ENCODE measurements around the gene KDM5C. TPM values are rescaled to one million over a fixed set of nuclear protein-coding genes. Genes with fewer than 3 reads are reported as not detected.

The KDM5C gene
- total RNA-seq: 100 to 1,000 TPM in 1 of 2 donors, 10 to 100 TPM in 1; 57.4 to 101 TPM

DNA sequence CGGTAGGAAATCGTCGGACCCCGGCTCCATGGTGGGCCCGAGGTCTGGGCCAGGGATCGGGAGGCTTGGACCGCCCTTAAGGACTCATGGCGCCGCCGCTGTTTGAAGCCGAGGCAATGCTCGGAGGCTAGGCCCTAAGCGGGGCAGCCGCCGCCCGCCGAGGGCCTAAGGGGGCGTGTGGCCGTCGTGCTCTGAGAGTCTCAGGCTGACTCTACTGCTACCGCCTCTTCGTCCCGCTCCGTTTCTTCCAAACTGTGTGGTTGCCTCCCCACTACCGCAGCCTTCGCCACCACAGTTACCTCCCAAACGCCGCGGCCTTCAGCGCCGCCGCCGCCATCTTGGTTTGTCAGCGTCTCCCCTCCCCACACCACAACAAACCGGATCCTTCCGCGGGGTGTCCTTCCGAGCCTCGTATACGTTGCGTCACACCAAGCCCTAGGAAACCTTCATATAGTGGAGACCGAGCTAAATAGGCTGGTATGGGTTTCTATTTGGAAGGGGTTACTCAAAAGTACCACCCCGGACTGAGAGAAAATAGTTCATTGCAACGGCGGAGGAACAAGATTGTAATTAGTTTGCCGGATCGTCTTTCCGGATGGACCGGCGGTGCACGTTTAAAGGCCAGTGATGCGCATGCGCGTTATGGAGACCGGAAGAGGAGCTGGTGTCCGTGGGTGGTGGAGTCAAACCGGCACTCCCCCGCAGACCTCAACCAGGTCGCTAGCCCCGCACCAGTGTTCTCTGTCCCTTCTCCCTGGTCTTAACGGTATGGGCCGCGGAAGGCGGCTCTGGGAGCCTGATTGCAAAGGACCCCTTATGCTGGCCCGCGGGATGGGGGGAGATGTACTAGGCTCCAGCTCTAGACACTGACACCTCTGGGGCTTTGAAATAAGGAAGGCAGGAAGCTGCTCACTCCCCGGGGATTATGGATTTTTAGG is at the start of gene KDM5C:
Gene KDM5C, minus strand, starts transcription at position 348 of the 938 bp plus-strand sequence. Its CDS starts 318 bp downstream, at position 30.
- Histone ChIP-seq H3K36me3 (peaks cover 2% of the 10 kb centered on the region), H3K9me3 (no peaks in the 10 kb centered on the region), H3K27me3 (replicated peaks; ENCODE audit: insufficient read depth) (no peaks in the 10 kb centered on the region), H3K27ac (peak within 1 kb of the TSS; percentile 73 to 86), H3K4me3 (peak within 1 kb of the TSS; percentile 81), H3K4me1 (ENCODE audit: control insufficient read depth in 1 of 2, low read depth in 2 of 2) (peaks cover 6 to 25% of the 10 kb centered on the region in 2 donors)
- ATAC-seq (ENCODE audit: insufficient number of reproducible peaks, low FRiP score, low read depth) (peak; percentile 94), DNase-seq (ENCODE audit: low spot score) (peak; percentile 41)
- TF ChIP-seq, protein P1, sequence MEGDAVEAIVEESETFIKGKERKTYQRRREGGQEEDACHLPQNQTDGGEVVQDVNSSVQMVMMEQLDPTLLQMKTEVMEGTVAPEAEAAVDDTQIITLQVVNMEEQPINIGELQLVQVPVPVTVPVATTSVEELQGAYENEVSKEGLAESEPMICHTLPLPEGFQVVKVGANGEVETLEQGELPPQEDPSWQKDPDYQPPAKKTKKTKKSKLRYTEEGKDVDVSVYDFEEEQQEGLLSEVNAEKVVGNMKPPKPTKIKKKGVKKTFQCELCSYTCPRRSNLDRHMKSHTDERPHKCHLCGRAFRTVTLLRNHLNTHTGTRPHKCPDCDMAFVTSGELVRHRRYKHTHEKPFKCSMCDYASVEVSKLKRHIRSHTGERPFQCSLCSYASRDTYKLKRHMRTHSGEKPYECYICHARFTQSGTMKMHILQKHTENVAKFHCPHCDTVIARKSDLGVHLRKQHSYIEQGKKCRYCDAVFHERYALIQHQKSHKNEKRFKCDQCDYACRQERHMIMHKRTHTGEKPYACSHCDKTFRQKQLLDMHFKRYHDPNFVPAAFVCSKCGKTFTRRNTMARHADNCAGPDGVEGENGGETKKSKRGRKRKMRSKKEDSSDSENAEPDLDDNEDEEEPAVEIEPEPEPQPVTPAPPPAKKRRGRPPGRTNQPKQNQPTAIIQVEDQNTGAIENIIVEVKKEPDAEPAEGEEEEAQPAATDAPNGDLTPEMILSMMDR (IDR thresholded peaks at IDR 0.05): no peak

DNA sequence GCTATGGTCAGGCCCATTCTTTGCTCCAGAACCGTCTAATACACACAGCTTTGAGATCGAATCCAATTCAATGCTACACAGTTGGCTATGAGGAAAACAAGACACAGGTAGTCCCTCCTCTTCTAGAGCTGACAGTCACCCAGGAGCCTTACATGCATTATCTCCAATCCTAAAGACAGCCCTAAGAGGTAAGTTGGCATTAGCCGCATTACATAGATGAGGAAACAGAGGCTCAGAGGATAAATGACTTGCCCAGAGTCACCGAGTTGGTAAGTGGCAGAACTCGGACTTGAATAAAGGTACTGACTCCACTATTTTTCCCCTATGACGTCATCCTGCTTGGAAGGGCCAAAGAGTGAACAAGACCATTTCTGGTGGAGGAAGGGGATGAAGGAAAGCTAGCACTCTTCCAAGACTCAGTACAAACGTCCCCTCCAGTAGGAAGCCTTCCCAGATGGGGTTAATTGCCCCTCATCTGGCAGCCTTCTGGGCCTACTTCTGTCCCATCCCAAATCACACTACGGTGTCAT is 47.9 kb upstream of the KDM5C start:
- H3K4me1 ChIP-seq (ENCODE audit: control insufficient read depth in 1 of 2, low read depth in 2 of 2): no peaks in the 10 kb centered on the region
- TF ChIP-seq, protein P1 (IDR thresholded peaks at IDR 0.05): no peak
- no peak overlapping the region for H3K27ac ChIP-seq
- no peaks in the 10 kb centered on the region for H3K9me3 ChIP-seq
- H3K4me3 ChIP-seq: no peak overlapping the region
- no peaks in the 10 kb centered on the region for H3K27me3 ChIP-seq (replicated peaks; ENCODE audit: insufficient read depth)
- ATAC-seq (ENCODE audit: insufficient number of reproducible peaks, low FRiP score, low read depth) (no peak), DNase-seq (ENCODE audit: low spot score) (no peak)
- no peaks in the 10 kb centered on the region for H3K36me3 ChIP-seq

DNA sequence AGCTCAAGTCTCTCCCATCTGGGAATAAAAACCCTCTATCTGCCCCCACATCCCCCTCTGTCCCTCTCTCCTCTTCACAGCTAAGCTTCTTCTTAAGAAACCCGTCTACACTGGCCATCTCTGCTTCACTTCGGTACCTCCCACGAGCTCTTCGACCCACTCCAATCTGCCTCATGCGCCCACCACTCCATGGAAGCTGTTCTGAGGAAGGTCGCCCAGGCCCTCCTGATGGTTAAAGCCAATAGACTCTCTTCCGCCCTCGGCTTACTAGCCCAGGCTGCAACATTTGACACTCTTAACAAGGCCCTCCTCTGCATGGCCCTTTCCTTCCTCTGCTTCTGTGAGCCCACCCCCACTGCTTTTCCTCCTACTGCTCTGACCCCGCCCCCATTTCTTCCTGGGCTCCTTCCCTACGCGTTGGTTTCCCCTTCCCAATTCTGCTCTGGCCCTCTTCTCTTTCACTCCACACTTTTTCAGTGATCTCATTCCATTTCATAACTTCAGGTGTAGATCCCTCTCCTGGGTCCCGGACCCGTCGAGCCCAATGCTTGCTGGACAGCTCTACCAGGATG is 44.6 kb upstream of the KDM5C start:
- Histone ChIP-seq H3K4me3 (no peak overlapping the region), H3K27me3 (replicated peaks; ENCODE audit: insufficient read depth) (no peaks in the 10 kb centered on the region), H3K27ac (no peak overlapping the region), H3K4me1 (ENCODE audit: control insufficient read depth in 1 of 2, low read depth in 2 of 2) (no peaks in the 10 kb centered on the region), H3K9me3 (no peaks in the 10 kb centered on the region), H3K36me3 (no peaks in the 10 kb centered on the region)
- TF ChIP-seq, protein P1 (IDR thresholded peaks at IDR 0.05): no peak
- no peak for ATAC-seq (ENCODE audit: insufficient number of reproducible peaks, low FRiP score, low read depth)
- DNase-seq (ENCODE audit: low spot score): no peak

DNA sequence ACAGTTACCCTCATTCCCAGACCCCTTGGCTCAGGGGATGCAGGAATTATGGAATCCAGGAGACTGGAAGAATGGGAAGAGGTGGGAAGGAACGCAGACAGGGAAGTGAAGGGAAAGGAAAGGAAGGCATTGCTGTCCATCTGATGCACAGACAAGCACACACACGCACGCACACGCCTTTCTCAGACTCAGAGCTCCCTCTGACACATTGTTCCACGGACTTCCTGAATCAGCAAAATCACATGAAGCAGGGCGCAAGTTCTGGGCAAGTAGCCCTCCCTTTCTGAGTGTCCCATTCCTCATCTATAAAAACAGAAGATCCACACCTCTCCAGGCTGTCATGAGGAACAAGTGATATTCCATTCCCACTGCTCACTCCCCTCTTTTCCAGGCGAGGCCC is 43.2 kb upstream of the KDM5C start:
- Histone ChIP-seq H3K4me1 (ENCODE audit: control insufficient read depth in 1 of 2, low read depth in 2 of 2) (no peaks in the 10 kb centered on the region), H3K27me3 (replicated peaks; ENCODE audit: insufficient read depth) (no peaks in the 10 kb centered on the region), H3K4me3 (no peak overlapping the region), H3K9me3 (no peaks in the 10 kb centered on the region), H3K36me3 (no peaks in the 10 kb centered on the region), H3K27ac (no peak overlapping the region)
- DNase-seq (ENCODE audit: low spot score): no peak
- ATAC-seq (ENCODE audit: insufficient number of reproducible peaks, low FRiP score, low read depth): no peak
- TF ChIP-seq, protein P1 (IDR thresholded peaks at IDR 0.05): no peak

DNA sequence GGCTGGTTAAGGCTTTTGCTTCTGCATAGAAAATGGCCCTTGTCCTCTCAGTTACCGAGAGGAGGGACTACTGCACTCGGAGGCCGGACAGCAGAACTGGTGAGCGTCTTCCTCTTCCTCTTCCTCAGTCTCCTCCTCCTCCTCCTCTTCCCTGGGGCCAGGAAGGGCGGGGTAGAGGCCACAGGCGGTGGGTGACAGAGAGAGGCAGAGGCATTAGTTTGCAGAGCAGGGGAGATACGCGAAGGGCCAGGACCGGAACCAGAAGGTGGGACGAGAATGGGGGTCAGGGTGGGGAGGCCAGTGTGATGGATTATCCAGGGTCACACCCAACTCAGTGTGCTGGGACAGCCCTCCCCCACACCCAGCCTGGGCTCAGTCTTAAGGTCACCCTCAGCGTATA is 41.9 kb upstream of the KDM5C start:
- Histone ChIP-seq H3K9me3 (no peaks in the 10 kb centered on the region), H3K4me1 (ENCODE audit: control insufficient read depth in 1 of 2, low read depth in 2 of 2) (no peaks in the 10 kb centered on the region), H3K36me3 (no peaks in the 10 kb centered on the region), H3K27ac (no peak overlapping the region), H3K4me3 (no peak overlapping the region), H3K27me3 (replicated peaks; ENCODE audit: insufficient read depth) (no peaks in the 10 kb centered on the region)
- DNase-seq (ENCODE audit: low spot score): no peak
- TF ChIP-seq, protein P1 (IDR thresholded peaks at IDR 0.05): no peak
- no peak for ATAC-seq (ENCODE audit: insufficient number of reproducible peaks, low FRiP score, low read depth)

Measured in thoracic aorta (tissue), 2 donors.